ENCODE results near the gene NAA25. TPM values are rescaled to one million over a fixed set of nuclear protein-coding genes. Genes with fewer than 3 reads are reported as not detected.
A peak's percentile ranks its signal among the peaks of the same experiment; 100 is the strongest.

Gene NAA25
- total RNA-seq, 1 donor from 2014 or later, result 22.9 TPM

GRCh38 chr12:112148031-112148513 is 39.5 kb upstream of the NAA25 start:
- TF ChIP-seq CTCF (IDR thresholded peaks at IDR 0.05; ENCODE audit: insufficient read depth, low read length, severe bottlenecking), result no peak
- DNase-seq (ENCODE audit: low read depth) (peak; percentile 55), FAIRE-seq (peak; percentile 50)
- Histone ChIP-seq H3K4me3 (ENCODE audit: low read depth, low read length) (no peak overlapping the region), H3K36me3 (ENCODE audit: control insufficient read depth, insufficient read depth, low read length) (peaks cover 15% of the 10 kb centered on the region), H3K27me3 (ENCODE audit: control insufficient read depth, insufficient read depth, low read length) (no peaks in the 10 kb centered on the region)

- TF ChIP-seq CTCF (IDR thresholded peaks at IDR 0.05; ENCODE audit: insufficient read depth, low read length, severe bottlenecking), result no peak
- H3K36me3 ChIP-seq (ENCODE audit: control insufficient read depth, insufficient read depth, low read length), result peaks cover 8% of the 10 kb centered on the region
- no peak for DNase-seq (ENCODE audit: low read depth)
- FAIRE-seq, result no peak
- H3K27me3 ChIP-seq (ENCODE audit: control insufficient read depth, insufficient read depth, low read length), result no peaks in the 10 kb centered on the region
- no peak overlapping the region for H3K4me3 ChIP-seq (ENCODE audit: low read depth, low read length)
Observed at GRCh38 chr12:112146123-112146522, 37.5 kb upstream of the NAA25 start.

- Histone ChIP-seq H3K27me3 (ENCODE audit: control insufficient read depth, insufficient read depth, low read length) (no peaks in the 10 kb centered on the region), H3K4me3 (ENCODE audit: low read depth, low read length) (no peak overlapping the region), H3K36me3 (ENCODE audit: control insufficient read depth, insufficient read depth, low read length) (peaks cover 9% of the 10 kb centered on the region)
- no peak for FAIRE-seq
- DNase-seq (ENCODE audit: low read depth), result no peak
- no peak for TF ChIP-seq CTCF (IDR thresholded peaks at IDR 0.05; ENCODE audit: insufficient read depth, low read length, severe bottlenecking)
Observed at GRCh38 chr12:112140728-112141127, 32.1 kb upstream of the NAA25 start.

GRCh38 chr12:112134731-112135130 is 26.1 kb upstream of the NAA25 start:
- Histone ChIP-seq H3K36me3 (ENCODE audit: control insufficient read depth, insufficient read depth, low read length) (peaks cover 6% of the 10 kb centered on the region), H3K4me3 (ENCODE audit: low read depth, low read length) (no peak overlapping the region), H3K27me3 (ENCODE audit: control insufficient read depth, insufficient read depth, low read length) (no peaks in the 10 kb centered on the region)
- TF ChIP-seq CTCF (IDR thresholded peaks at IDR 0.05; ENCODE audit: insufficient read depth, low read length, severe bottlenecking), result no peak
- no peak for FAIRE-seq
- no peak for DNase-seq (ENCODE audit: low read depth)

- peaks cover 6% of the 10 kb centered on the region for H3K36me3 ChIP-seq (ENCODE audit: control insufficient read depth, insufficient read depth, low read length)
- TF ChIP-seq CTCF (IDR thresholded peaks at IDR 0.05; ENCODE audit: insufficient read depth, low read length, severe bottlenecking), result no peak
- no peak for DNase-seq (ENCODE audit: low read depth)
- no peaks in the 10 kb centered on the region for H3K27me3 ChIP-seq (ENCODE audit: control insufficient read depth, insufficient read depth, low read length)
- no peak for FAIRE-seq
- H3K4me3 ChIP-seq (ENCODE audit: low read depth, low read length), result no peak overlapping the region
Observed at GRCh38 chr12:112133418-112133817, 24.8 kb upstream of the NAA25 start.

- Histone ChIP-seq H3K27me3 (ENCODE audit: control insufficient read depth, insufficient read depth, low read length) (no peaks in the 10 kb centered on the region), H3K4me3 (ENCODE audit: low read depth, low read length) (no peak overlapping the region), H3K36me3 (ENCODE audit: control insufficient read depth, insufficient read depth, low read length) (peaks cover 4% of the 10 kb centered on the region)
- DNase-seq (ENCODE audit: low read depth) (no peak), FAIRE-seq (no peak)
- no peak for TF ChIP-seq CTCF (IDR thresholded peaks at IDR 0.05; ENCODE audit: insufficient read depth, low read length, severe bottlenecking)
Observed at GRCh38 chr12:112131686-112132085, 23.1 kb upstream of the NAA25 start.
